UCSD-AML1 (cell line): ENCODE results near the gene PLEKHM3.
A peak's percentile ranks its signal among the peaks of the same experiment; 100 is the strongest.

Experiments used
- DNase-seq: peaks from one replicate; lab custom pipeline; 2025; ENCODE audit not compliant: unreplicated experiment; lab: John Stamatoyannopoulos, UW

PLEKHM3 gene

GRCh38 chr2:207802650-207803049 is 222.7 kb downstream of the PLEKHM3 start:
- no peak for DNase-seq

- no peak for DNase-seq
Observed at GRCh38 chr2:207801259-207801658, 224.1 kb downstream of the PLEKHM3 start.

- DNase-seq, result no peak
Observed at GRCh38 chr2:207796585-207797350, 228.6 kb downstream of the PLEKHM3 start.

GRCh38 chr2:207792244-207792785 is 233.0 kb downstream of the PLEKHM3 start:
- peak; percentile 39 for DNase-seq

GRCh38 chr2:207791579-207792243 is 233.6 kb downstream of the PLEKHM3 start:
- DNase-seq, result peak; percentile 39

GRCh38 chr2:207790898-207791297 is 234.4 kb downstream of the PLEKHM3 start:
- no peak for DNase-seq

- DNase-seq, result no peak
Observed at GRCh38 chr2:207787800-207788199, 237.5 kb downstream of the PLEKHM3 start.

GRCh38 chr2:207787017-207787416 is 238.3 kb downstream of the PLEKHM3 start:
- DNase-seq, result no peak

- no peak for DNase-seq
Observed at GRCh38 chr2:207784898-207785297, 240.4 kb downstream of the PLEKHM3 start.

- DNase-seq, result no peak
Observed at GRCh38 chr2:207783514-207783913, 241.8 kb downstream of the PLEKHM3 start.

- no peak for DNase-seq
Observed at GRCh38 chr2:207782238-207783030, 242.9 kb downstream of the PLEKHM3 start.

- DNase-seq, result no peak
Observed at GRCh38 chr2:207779523-207779922, 245.8 kb downstream of the PLEKHM3 start.

- DNase-seq, result no peak
Observed at GRCh38 chr2:207778298-207778882, 246.9 kb downstream of the PLEKHM3 start.

GRCh38 chr2:207777124-207777523 is 248.2 kb downstream of the PLEKHM3 start:
- DNase-seq, result no peak

GRCh38 chr2:207775473-207775872 is 249.9 kb downstream of the PLEKHM3 start:
- no peak for DNase-seq

- DNase-seq, result no peak
Observed at GRCh38 chr2:207772844-207773205, 252.5 kb downstream of the PLEKHM3 start.

- DNase-seq, result peak; percentile 41
Observed at GRCh38 chr2:207772081-207772843, 253.1 kb downstream of the PLEKHM3 start.

GRCh38 chr2:207771421-207771820 is 253.9 kb downstream of the PLEKHM3 start:
- no peak for DNase-seq
